Lung (tissue), 12 donors: ENCODE data around the gene LMO3. TPM values are rescaled to one million over a fixed set of nuclear protein-coding genes. Genes with fewer than 3 reads are reported as not detected.

Experiments used
- ATAC-seq: fragments of 200-7000 bp; cut with Tn5 transposase; one replicate; pipeline ENCODE4 v1.9.1; 2020; ENCODE audit warnings: moderate number of reproducible peaks; ENCODE audit not compliant: insufficient read depth, low FRiP score
- DNase-seq, 3 donors: peaks; one replicate each; pipeline ENCODE4 v3.0.0-alpha.2; 2013 to 2017
- H3K27ac ChIP-seq, 2 donors: one replicate each; pipeline ENCODE4 v1.5.1; 2013; ENCODE audit warnings: mild to moderate bottlenecking in 2 of 2, moderate library complexity in 2 of 2, control low read depth in 1 of 2, inconsistent platforms in 1 of 2, low read depth in 1 of 2, low read length in 1 of 2
- H3K27me3 ChIP-seq, 3 donors: one replicate each; pipeline ENCODE4 v1.5.1; 2013; ENCODE audit warnings: low read length in 2 of 3; ENCODE audit not compliant: control insufficient read depth in 3 of 3, insufficient read depth in 3 of 3
- H3K36me3 ChIP-seq, 4 donors: one replicate each; pipeline ENCODE4 v1.5.1; 2013; ENCODE audit warnings: low read length in 4 of 4, mild to moderate bottlenecking in 1 of 4, moderate library complexity in 1 of 4; ENCODE audit not compliant: control insufficient read depth in 4 of 4, insufficient read depth in 4 of 4
- H3K4me1 ChIP-seq, 5 donors: one replicate each; pipeline ENCODE4 v1.5.1; 2013; ENCODE audit warnings: low read length in 5 of 5, mild to moderate bottlenecking in 2 of 5, moderate library complexity in 1 of 5; ENCODE audit not compliant: control insufficient read depth in 5 of 5, insufficient read depth in 5 of 5
- H3K4me3 ChIP-seq: one replicate; pipeline ENCODE4 v1.5.1; 2013; ENCODE audit warnings: mild to moderate bottlenecking, control low read depth, moderate library complexity
- H3K9ac ChIP-seq, 2 donors: one replicate each; pipeline ENCODE4 v1.5.1; 2013; ENCODE audit warnings: low read length in 2 of 2, control low read depth in 1 of 2; ENCODE audit not compliant: insufficient read depth in 1 of 2
- H3K9me3 ChIP-seq, 4 donors: one replicate each; pipeline ENCODE4 v1.5.1; 2013; ENCODE audit warnings: low read length in 3 of 4, mild to moderate bottlenecking in 1 of 4, moderate library complexity in 1 of 4; ENCODE audit not compliant: control insufficient read depth in 4 of 4, insufficient read depth in 3 of 4
- CTCF ChIP-seq: IDR thresholded peaks from 2 replicates; pipeline ENCODE4 v1.5.1; 2012; ENCODE audit warnings: mild to moderate bottlenecking; ENCODE audit errors: control extremely low read depth, extremely low read depth
- WGBS, 2 donors: extraction: QIAGEN DNeasy Blood & Tissue Kit; methylation state at CpG; one replicate each; pipeline ENCODE4 v1.1.7; 2013; 5-methylcytosine and 5-hydroxymethylcytosine counted together
- polyA plus RNA-seq, 2 donors: library from polyadenylated mRNA; stranded (reverse); fragments of 200-250 nt; gene quantifications; one replicate each; pipeline ENCODE4 v1.2.1, GENCODE V29; 2013
- total RNA-seq, 2 donors: library from RNA; depleted of rRNA in 1 of 2; stranded (reverse); fragments of >200 nt in 1 of 2; gene quantifications; one replicate each; pipeline ENCODE4 v1.2.1, GENCODE V29; 2014 to 2021
- donor health status: control.
- donor health status: control.
- donor health status: Bipolar disorder and iron deficiency.
- donor health status: healthy.
- donor health status: DM: yes; HTN: yes; CAD: no.

Gene LMO3
- total and polyA plus RNA-seq, 4 donors = 54.0 to 176 (median 137) TPM

- WGBS, 2 donors = 60 to 75% methylated on average over 1 of the region's 1 CpG
- no peak for TF ChIP-seq CTCF
- H3K4me3 ChIP-seq = no peak overlapping the region
- peaks cover 0 to 12% (median 0%) of the 10 kb centered on the region in 5 donors for H3K4me1 ChIP-seq
- H3K9me3 ChIP-seq = no peaks in the 10 kb centered on the region
- ATAC-seq (no peak), DNase-seq (no peak)
- H3K9ac ChIP-seq = no peak overlapping the region
- H3K36me3 ChIP-seq = no peaks in the 10 kb centered on the region
- H3K27me3 ChIP-seq = no peaks in the 10 kb centered on the region
- no peak overlapping the region for H3K27ac ChIP-seq
Measured at GRCh38 chr12:16626991-16627390, 21.0 kb upstream of the LMO3 start.

- DNase-seq = peak in 2 of 3 donors; percentile 63 to 67
- peaks cover 0 to 3% (median 1%) of the 10 kb centered on the region in 4 donors for H3K9me3 ChIP-seq
- no peaks in the 10 kb centered on the region for H3K27me3 ChIP-seq
- no peak for TF ChIP-seq CTCF
- H3K9ac ChIP-seq = no peak overlapping the region
- WGBS, 2 donors = 50 to 62% methylated on average over 2 of the region's 2 CpGs
- no peaks in the 10 kb centered on the region for H3K36me3 ChIP-seq
- no peak overlapping the region for H3K27ac ChIP-seq
- no peak overlapping the region for H3K4me3 ChIP-seq
- peaks cover 0 to 14% (median 0%) of the 10 kb centered on the region in 5 donors for H3K4me1 ChIP-seq
- ATAC-seq = no peak
Measured at GRCh38 chr12:16622338-16622737, 16.4 kb upstream of the LMO3 start.

GRCh38 chr12:16619537-16619936 is 13.6 kb upstream of the LMO3 start:
- no peak for TF ChIP-seq CTCF
- Histone ChIP-seq H3K4me1 (peaks cover 0 to 14% (median 0%) of the 10 kb centered on the region in 5 donors), H3K4me3 (no peak overlapping the region), H3K9me3 (peaks cover 0 to 3% (median 1%) of the 10 kb centered on the region in 4 donors), H3K36me3 (no peaks in the 10 kb centered on the region), H3K9ac (no peak overlapping the region), H3K27me3 (no peaks in the 10 kb centered on the region), H3K27ac (no peak overlapping the region)
- ATAC-seq (no peak), DNase-seq (no peak)

- no peak for ATAC-seq
- H3K4me3 ChIP-seq = no peak overlapping the region
- WGBS, 2 donors = 71 to 74% methylated on average over 1 of the region's 1 CpG
Measured at GRCh38 chr12:16618256-16618655, 12.3 kb upstream of the LMO3 start.

More at GRCh38 chr12:16618256-16618655, 12.3 kb upstream of the LMO3 start:
- Histone ChIP-seq H3K4me1 (peaks cover 0 to 13% (median 0%) of the 10 kb centered on the region in 5 donors), H3K9ac (no peak overlapping the region), H3K9me3 (peaks cover 0 to 3% (median 1%) of the 10 kb centered on the region in 4 donors), H3K36me3 (no peaks in the 10 kb centered on the region), H3K27me3 (no peaks in the 10 kb centered on the region), H3K27ac (no peak overlapping the region)
- no peak for DNase-seq
- TF ChIP-seq CTCF = no peak
